HepG2 (cell line): ENCODE data around the gene SEPTIN10. TPM values are rescaled to one million over a fixed set of nuclear protein-coding genes. Genes with fewer than 3 reads are reported as not detected.

ENCODE experiments used
- ARID2 ChIP-seq: sonication (generic); formaldehyde crosslinking; IDR thresholded peaks from 2 replicates; pipeline ENCODE4 v1.8.1; 2022; ENCODE audit warnings: mild to moderate bottlenecking, missing genetic modification reagents, borderline replicate concordance
- CEBPB ChIP-seq: IDR thresholded peaks from 2 replicates; pipeline ENCODE4 v1.6.1; 2011; ENCODE audit warnings: low read depth, low read length, improper control_type of control experiment, borderline replicate concordance
- KAT8 ChIP-seq: IDR thresholded peaks from 2 replicates; pipeline ENCODE4 v1.6.1; 2016; ENCODE audit warnings: missing genetic modification reagents, missing compliant biosample characterization
- LCORL ChIP-seq, 2 experiments: fragments of 450-650 bp in 1 of 2; sonication (generic) in 1 of 2; formaldehyde crosslinking in 1 of 2; IDR thresholded peaks; 2 replicates each; pipeline versions ENCODE4 v1.5.0 to v1.6.1; 2017 to 2020; ENCODE audit warnings: antibody characterized with exemption in 1 of 2, missing genetic modification reagents in 1 of 2
- NFE2 ChIP-seq: sonication (generic); formaldehyde crosslinking; IDR thresholded peaks from 2 replicates; pipeline ENCODE4 v1.4.0; 2020; ENCODE audit warnings: missing genetic modification reagents
- POLR2A ChIP-seq, 2 experiments: IDR thresholded peaks; 2 replicates each; pipeline ENCODE4 v1.6.1; 2011; ENCODE audit warnings: low read depth in 2 of 2, low read length in 2 of 2, mild to moderate bottlenecking in 1 of 2, moderate library complexity in 1 of 2; ENCODE audit not compliant: insufficient read depth in 1 of 2
- PTBP1 ChIP-seq: fragments of 200-400 bp; formaldehyde crosslinking; IDR thresholded peaks from 2 replicates; pipeline ENCODE4 v1.6.1; 2018; ENCODE audit warnings: low read length, low read depth; ENCODE audit not compliant: poor library complexity, severe bottlenecking
- RFX1 ChIP-seq: fragments of 450-650 bp; IDR thresholded peaks from 2 replicates; pipeline ENCODE4 v1.6.1; 2017
- RXRB ChIP-seq: IDR thresholded peaks from 2 replicates; pipeline ENCODE4 v1.6.1; 2016; ENCODE audit warnings: borderline replicate concordance, missing genetic modification reagents, missing compliant biosample characterization
- YEATS4 ChIP-seq: sonication (generic); formaldehyde crosslinking; IDR thresholded peaks from 2 replicates; pipeline ENCODE4 v1.4.0; 2020; ENCODE audit warnings: missing genetic modification reagents, borderline replicate concordance
- ZNF275 ChIP-seq: sonication (generic); formaldehyde crosslinking; IDR thresholded peaks from 2 replicates; pipeline ENCODE4 v1.8.0; 2022; ENCODE audit warnings: missing genetic modification reagents, mild to moderate bottlenecking, inconsistent platforms, borderline replicate concordance
- ZNF281 ChIP-seq: sonication (generic); formaldehyde crosslinking; IDR thresholded peaks from 2 replicates; pipeline ENCODE4 v1.4.0; 2020; ENCODE audit warnings: missing genetic modification reagents, borderline replicate concordance
- ZNF557 ChIP-seq: sonication (generic); formaldehyde crosslinking; IDR thresholded peaks from 2 replicates; pipeline ENCODE4 v1.4.0; 2020; ENCODE audit warnings: missing genetic modification reagents
- ZNF674 ChIP-seq: sonication (generic); formaldehyde crosslinking; IDR thresholded peaks from 2 replicates; pipeline ENCODE4 v1.5.0; 2020; ENCODE audit warnings: low read depth, mild to moderate bottlenecking, missing genetic modification reagents
- polyA plus RNA-seq, 8 experiments: library from polyadenylated mRNA; depleted of rRNA in 3 of 8; stranded (reverse) in 7 of 8; unstranded in 1 of 8; fragments of >200 nt; fragmentation: Illumina TruSeq in 4 of 8; extraction: Trizol in 4 of 8; gene quantifications; 2 replicates each; pipeline versions ENCODE4 v1.2.1 to v1.2.3, GENCODE V29; 2011 to 2016; ENCODE audit warnings: low read depth in 4 of 8, missing spikeins in 1 of 8, mixed read lengths in 1 of 8; ENCODE audit not compliant: insufficient read depth in 1 of 8
- total RNA-seq, 5 experiments: library from RNA; depleted of rRNA; stranded (reverse); fragments of >200 nt; fragmentation: Illumina TruSeq; extraction: Trizol; gene quantifications; 2 replicates each; pipeline ENCODE4 v1.2.3, GENCODE V29; 2016; ENCODE audit warnings: low read depth in 1 of 5
- TF ChIP-seq, protein P1 (sequence below): sonication (generic); formaldehyde crosslinking; IDR thresholded peaks from 2 replicates; pipeline ENCODE4 v1.5.1; 2020; ENCODE audit warnings: missing genetic modification reagents, mild to moderate bottlenecking, borderline replicate concordance
- TF ChIP-seq, protein P2 (sequence below): sonication (generic); formaldehyde crosslinking; IDR thresholded peaks from 2 replicates; pipeline ENCODE4 v1.5.0; 2020; ENCODE audit warnings: missing genetic modification reagents
- TF ChIP-seq, protein P3 (sequence below): sonication (generic); formaldehyde crosslinking; IDR thresholded peaks from 2 replicates; pipeline ENCODE4 v1.4.0; 2020; ENCODE audit warnings: missing genetic modification reagents

SEPTIN10 gene
- total and polyA plus RNA-seq, 2 of the 13 experiments (the other 11 are each of a cell fraction or from before 2014, with no cell fraction given), result 45.8 to 67.5 TPM

DNA sequence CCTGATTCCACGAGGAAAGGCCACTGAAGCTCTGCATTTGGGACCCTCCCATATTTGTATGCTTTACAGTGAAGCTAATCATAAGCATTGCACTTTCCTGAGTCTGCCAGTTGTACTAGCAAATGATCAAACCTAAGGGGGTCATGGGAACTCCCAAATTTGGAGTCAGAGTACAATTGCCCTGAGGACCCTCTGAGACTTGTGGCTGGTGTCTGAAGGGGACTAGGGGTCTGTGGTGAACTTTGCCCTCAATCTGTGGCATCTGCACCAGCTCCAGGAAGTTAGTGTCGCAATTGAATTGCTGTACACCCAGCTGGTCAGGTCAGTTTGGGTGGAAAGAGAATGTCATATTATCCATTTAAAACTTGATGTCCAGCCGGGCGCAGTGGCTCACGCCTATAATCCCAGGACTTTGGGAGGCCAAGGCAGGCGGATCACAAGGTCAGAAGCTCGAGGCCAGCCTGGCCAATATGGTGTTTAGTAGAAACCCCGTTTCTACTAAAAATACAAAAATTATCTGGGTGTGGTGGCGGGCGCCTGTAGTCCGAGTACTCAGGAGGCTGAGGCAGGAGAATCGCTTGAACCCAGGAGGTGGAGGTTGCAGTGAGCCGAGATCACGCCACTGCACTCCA, 18.5 kb upstream of the SEPTIN10 start (continued):
- TF ChIP-seq ARID2 (CRISPR knock-in tag) (no peak), RFX1 (no peak), ZNF674 (no peak), ZNF281 (peak; percentile 55; the same call in 1 of the 2 replicates), NFE2 (CRISPR knock-in tag) (no peak), KAT8 (CRISPR knock-in tag) (peak; percentile 67; the same call in 1 of the 2 replicates), CEBPB (peak; percentile 95), YEATS4 (CRISPR knock-in tag) (peak; percentile 67), PTBP1 (no peak), ZNF275 (CRISPR knock-in tag) (peak; percentile 64; the same call in 1 of the 2 replicates), POLR2A (IDR thresholded peaks at IDR 0.05; ENCODE audit: insufficient read depth in 1 of 2, low read depth in 2 of 2, low read length in 2 of 2) (no peak), ZNF557 (0 out of 2 replicates have a peak, but pooled peaks have one; percentile 50), LCORL (IDR thresholded peaks at IDR 0.05) (no peak), LCORL (CRISPR knock-in tag; IDR thresholded peaks at IDR 0.05) (peak; percentile 92), RXRB (CRISPR knock-in tag) (peak; percentile 97)
- TF ChIP-seq, protein P1, sequence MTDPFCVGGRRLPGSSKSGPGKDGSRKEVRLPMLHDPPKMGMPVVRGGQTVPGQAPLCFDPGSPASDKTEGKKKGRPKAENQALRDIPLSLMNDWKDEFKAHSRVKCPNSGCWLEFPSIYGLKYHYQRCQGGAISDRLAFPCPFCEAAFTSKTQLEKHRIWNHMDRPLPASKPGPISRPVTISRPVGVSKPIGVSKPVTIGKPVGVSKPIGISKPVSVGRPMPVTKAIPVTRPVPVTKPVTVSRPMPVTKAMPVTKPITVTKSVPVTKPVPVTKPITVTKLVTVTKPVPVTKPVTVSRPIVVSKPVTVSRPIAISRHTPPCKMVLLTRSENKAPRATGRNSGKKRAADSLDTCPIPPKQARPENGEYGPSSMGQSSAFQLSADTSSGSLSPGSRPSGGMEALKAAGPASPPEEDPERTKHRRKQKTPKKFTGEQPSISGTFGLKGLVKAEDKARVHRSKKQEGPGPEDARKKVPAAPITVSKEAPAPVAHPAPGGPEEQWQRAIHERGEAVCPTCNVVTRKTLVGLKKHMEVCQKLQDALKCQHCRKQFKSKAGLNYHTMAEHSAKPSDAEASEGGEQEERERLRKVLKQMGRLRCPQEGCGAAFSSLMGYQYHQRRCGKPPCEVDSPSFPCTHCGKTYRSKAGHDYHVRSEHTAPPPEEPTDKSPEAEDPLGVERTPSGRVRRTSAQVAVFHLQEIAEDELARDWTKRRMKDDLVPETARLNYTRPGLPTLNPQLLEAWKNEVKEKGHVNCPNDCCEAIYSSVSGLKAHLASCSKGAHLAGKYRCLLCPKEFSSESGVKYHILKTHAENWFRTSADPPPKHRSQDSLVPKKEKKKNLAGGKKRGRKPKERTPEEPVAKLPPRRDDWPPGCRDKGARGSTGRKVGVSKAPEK (CRISPR knock-in tag), result peak; percentile 42; the same call in 1 of the 2 replicates
- TF ChIP-seq, protein P2, sequence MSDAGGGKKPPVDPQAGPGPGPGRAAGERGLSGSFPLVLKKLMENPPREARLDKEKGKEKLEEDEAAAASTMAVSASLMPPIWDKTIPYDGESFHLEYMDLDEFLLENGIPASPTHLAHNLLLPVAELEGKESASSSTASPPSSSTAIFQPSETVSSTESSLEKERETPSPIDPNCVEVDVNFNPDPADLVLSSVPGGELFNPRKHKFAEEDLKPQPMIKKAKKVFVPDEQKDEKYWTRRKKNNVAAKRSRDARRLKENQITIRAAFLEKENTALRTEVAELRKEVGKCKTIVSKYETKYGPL (CRISPR knock-in tag), result no peak
- TF ChIP-seq, protein P3, sequence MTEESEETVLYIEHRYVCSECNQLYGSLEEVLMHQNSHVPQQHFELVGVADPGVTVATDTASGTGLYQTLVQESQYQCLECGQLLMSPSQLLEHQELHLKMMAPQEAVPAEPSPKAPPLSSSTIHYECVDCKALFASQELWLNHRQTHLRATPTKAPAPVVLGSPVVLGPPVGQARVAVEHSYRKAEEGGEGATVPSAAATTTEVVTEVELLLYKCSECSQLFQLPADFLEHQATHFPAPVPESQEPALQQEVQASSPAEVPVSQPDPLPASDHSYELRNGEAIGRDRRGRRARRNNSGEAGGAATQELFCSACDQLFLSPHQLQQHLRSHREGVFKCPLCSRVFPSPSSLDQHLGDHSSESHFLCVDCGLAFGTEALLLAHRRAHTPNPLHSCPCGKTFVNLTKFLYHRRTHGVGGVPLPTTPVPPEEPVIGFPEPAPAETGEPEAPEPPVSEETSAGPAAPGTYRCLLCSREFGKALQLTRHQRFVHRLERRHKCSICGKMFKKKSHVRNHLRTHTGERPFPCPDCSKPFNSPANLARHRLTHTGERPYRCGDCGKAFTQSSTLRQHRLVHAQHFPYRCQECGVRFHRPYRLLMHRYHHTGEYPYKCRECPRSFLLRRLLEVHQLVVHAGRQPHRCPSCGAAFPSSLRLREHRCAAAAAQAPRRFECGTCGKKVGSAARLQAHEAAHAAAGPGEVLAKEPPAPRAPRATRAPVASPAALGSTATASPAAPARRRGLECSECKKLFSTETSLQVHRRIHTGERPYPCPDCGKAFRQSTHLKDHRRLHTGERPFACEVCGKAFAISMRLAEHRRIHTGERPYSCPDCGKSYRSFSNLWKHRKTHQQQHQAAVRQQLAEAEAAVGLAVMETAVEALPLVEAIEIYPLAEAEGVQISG (CRISPR knock-in tag), result peak; percentile 59; the same call in 1 of the 2 replicates
